Measurements from ENCODE around the gene PLSCR3.

DNA sequence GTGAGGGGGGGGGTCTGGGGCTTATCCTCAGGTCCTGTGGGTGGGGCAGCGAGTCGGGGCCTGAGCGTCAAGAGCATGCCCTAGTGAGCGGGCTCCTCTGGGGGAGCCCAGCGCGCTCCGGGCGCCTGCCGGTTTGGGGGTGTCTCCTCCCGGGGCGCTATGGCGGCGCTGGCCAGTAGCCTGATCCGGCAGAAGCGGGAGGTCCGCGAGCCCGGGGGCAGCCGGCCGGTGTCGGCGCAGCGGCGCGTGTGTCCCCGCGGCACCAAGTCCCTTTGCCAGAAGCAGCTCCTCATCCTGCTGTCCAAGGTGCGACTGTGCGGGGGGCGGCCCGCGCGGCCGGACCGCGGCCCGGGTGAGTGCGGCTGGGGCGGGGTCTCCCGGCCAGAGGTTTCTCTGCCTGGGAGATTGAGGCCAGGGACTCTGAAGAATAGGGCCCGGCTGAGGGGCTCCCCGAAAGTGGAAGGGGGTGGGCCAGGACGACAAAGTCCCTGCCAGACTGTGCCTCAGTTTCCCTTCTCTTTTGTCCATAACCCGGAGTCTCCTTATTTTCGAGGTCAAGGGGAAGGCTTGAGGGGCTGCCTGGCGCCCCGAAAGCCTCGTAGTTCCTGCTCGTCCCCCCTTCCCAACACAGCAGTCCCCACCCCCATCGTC lies 45.3 kb upstream of the PLSCR3 start, which contains the start of gene FGF11:
- TF ChIP-seq, protein P1, sequence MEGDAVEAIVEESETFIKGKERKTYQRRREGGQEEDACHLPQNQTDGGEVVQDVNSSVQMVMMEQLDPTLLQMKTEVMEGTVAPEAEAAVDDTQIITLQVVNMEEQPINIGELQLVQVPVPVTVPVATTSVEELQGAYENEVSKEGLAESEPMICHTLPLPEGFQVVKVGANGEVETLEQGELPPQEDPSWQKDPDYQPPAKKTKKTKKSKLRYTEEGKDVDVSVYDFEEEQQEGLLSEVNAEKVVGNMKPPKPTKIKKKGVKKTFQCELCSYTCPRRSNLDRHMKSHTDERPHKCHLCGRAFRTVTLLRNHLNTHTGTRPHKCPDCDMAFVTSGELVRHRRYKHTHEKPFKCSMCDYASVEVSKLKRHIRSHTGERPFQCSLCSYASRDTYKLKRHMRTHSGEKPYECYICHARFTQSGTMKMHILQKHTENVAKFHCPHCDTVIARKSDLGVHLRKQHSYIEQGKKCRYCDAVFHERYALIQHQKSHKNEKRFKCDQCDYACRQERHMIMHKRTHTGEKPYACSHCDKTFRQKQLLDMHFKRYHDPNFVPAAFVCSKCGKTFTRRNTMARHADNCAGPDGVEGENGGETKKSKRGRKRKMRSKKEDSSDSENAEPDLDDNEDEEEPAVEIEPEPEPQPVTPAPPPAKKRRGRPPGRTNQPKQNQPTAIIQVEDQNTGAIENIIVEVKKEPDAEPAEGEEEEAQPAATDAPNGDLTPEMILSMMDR (IDR thresholded peaks at IDR 0.05; ENCODE audit: extremely low read depth in 1 of 2, insufficient read depth in 1 of 2, low read depth in 1 of 2, low read length in 2 of 2): no peak
- no peak for TF ChIP-seq POLR2AphosphoS5 (IDR thresholded peaks at IDR 0.05; ENCODE audit: insufficient read depth, low read depth, low read length)
- no peak for TF ChIP-seq FOS (IDR thresholded peaks at IDR 0.05; ENCODE audit: borderline replicate concordance, insufficient read depth, low read length)

Measured in endothelial cell of umbilical vein (primary cell).